ENCODE measurements around the gene BAZ2B.
A peak's percentile ranks its signal among the peaks of the same experiment; 100 is the strongest.

The BAZ2B gene

GRCh38 chr2:159615367-159616285 is 722 bp downstream of the BAZ2B start:
- Histone ChIP-seq H3K79me2 (ENCODE audit: insufficient read depth, low read length) (peaks cover 24% of the 10 kb centered on the region), H2AFZ (ENCODE audit: low read depth, low read length) (peak overlapping the region; percentile 89), H3K9me3 (ENCODE audit: insufficient read depth, low read length, severe bottlenecking) (no peaks in the 10 kb centered on the region), H4K20me1 (ENCODE audit: insufficient read depth, low read length) (no peaks in the 10 kb centered on the region), H3K36me3 (ENCODE audit: insufficient read depth, low read length) (no peaks in the 10 kb centered on the region), H3K4me3 (ENCODE audit: low read depth in 1 of 2, low read length in 2 of 2) (peak overlapping the region; percentile 22 to 69), H3K9ac (ENCODE audit: low read depth, low read length) (peak overlapping the region; percentile 76), H3K4me2 (ENCODE audit: insufficient read depth, low read length) (peak overlapping the region; percentile 73), H3K27ac (ENCODE audit: low read length) (peak overlapping the region; percentile 73), H3K27me3 (ENCODE audit: insufficient read depth, low read length, poor library complexity) (no peaks in the 10 kb centered on the region), H3K4me1 (ENCODE audit: insufficient read depth, low read length) (peaks cover 32% of the 10 kb centered on the region)
- TF ChIP-seq EZH2 (IDR thresholded peaks at IDR 0.05; ENCODE audit: borderline replicate concordance, low read depth, low read length, severe bottlenecking) (peak; percentile 47), CTCF (IDR thresholded peaks at IDR 0.05; ENCODE audit: borderline replicate concordance, extremely low read depth, low read length, poor library complexity, severe bottlenecking) (no peak)
- DNase-seq, result peak; percentile 82
- peak; percentile 88 for ATAC-seq (ENCODE audit: insufficient read depth, low read depth)

- H2AFZ ChIP-seq (ENCODE audit: low read depth, low read length), result peak overlapping the region; percentile 89
Measured at GRCh38 chr2:159614534-159615366, 1.6 kb downstream of the BAZ2B start.

GRCh38 chr2:159613651-159614285 is 2.6 kb downstream of the BAZ2B start:
- H4K20me1 ChIP-seq (ENCODE audit: insufficient read depth, low read length), result no peaks in the 10 kb centered on the region
- no peak for TF ChIP-seq EZH2 (IDR thresholded peaks at IDR 0.05; ENCODE audit: borderline replicate concordance, low read depth, low read length, severe bottlenecking)
- TF ChIP-seq CTCF (IDR thresholded peaks at IDR 0.05; ENCODE audit: borderline replicate concordance, extremely low read depth, low read length, poor library complexity, severe bottlenecking), result no peak
- DNase-seq (no peak), ATAC-seq (ENCODE audit: insufficient read depth, low read depth) (no peak)
- peak overlapping the region; percentile 76 for H3K9ac ChIP-seq (ENCODE audit: low read depth, low read length)
- H3K4me3 ChIP-seq (ENCODE audit: low read depth in 1 of 2, low read length in 2 of 2), result peak overlapping the region; percentile 22 to 69; a peak in 3 of 4 replicates
- no peaks in the 10 kb centered on the region for H3K27me3 ChIP-seq (ENCODE audit: insufficient read depth, low read length, poor library complexity)
- peak overlapping the region; percentile 89; the same call in 1 of the 2 replicates for H2AFZ ChIP-seq (ENCODE audit: low read depth, low read length)
- H3K4me2 ChIP-seq (ENCODE audit: insufficient read depth, low read length), result peak overlapping the region; percentile 73
- H3K4me1 ChIP-seq (ENCODE audit: insufficient read depth, low read length), result peaks cover 32% of the 10 kb centered on the region
- peaks cover 29% of the 10 kb centered on the region for H3K79me2 ChIP-seq (ENCODE audit: insufficient read depth, low read length)
- H3K9me3 ChIP-seq (ENCODE audit: insufficient read depth, low read length, severe bottlenecking), result no peaks in the 10 kb centered on the region
- peak overlapping the region; percentile 73 for H3K27ac ChIP-seq (ENCODE audit: low read length)
- no peaks in the 10 kb centered on the region for H3K36me3 ChIP-seq (ENCODE audit: insufficient read depth, low read length)

More at GRCh38 chr2:159614534-159615366, 1.6 kb downstream of the BAZ2B start:
- no peaks in the 10 kb centered on the region for H4K20me1 ChIP-seq (ENCODE audit: insufficient read depth, low read length)
- no peaks in the 10 kb centered on the region for H3K36me3 ChIP-seq (ENCODE audit: insufficient read depth, low read length)
- ATAC-seq (ENCODE audit: insufficient read depth, low read depth), result peak; percentile 8; the same call in 2 of the 3 replicates
- no peak for TF ChIP-seq CTCF (IDR thresholded peaks at IDR 0.05; ENCODE audit: borderline replicate concordance, extremely low read depth, low read length, poor library complexity, severe bottlenecking)
- peak overlapping the region; percentile 76 for H3K9ac ChIP-seq (ENCODE audit: low read depth, low read length)
- H3K27ac ChIP-seq (ENCODE audit: low read length), result peak overlapping the region; percentile 73
- no peaks in the 10 kb centered on the region for H3K27me3 ChIP-seq (ENCODE audit: insufficient read depth, low read length, poor library complexity)
- peak overlapping the region; percentile 22 to 69 for H3K4me3 ChIP-seq (ENCODE audit: low read depth in 1 of 2, low read length in 2 of 2)
- peak overlapping the region; percentile 73 for H3K4me2 ChIP-seq (ENCODE audit: insufficient read depth, low read length)
- DNase-seq, result no peak
- H3K9me3 ChIP-seq (ENCODE audit: insufficient read depth, low read length, severe bottlenecking), result no peaks in the 10 kb centered on the region
- peaks cover 27% of the 10 kb centered on the region for H3K79me2 ChIP-seq (ENCODE audit: insufficient read depth, low read length)
- H3K4me1 ChIP-seq (ENCODE audit: insufficient read depth, low read length), result peaks cover 32% of the 10 kb centered on the region
